Measurements from ENCODE around the gene EYS.

The EYS gene

DNA sequence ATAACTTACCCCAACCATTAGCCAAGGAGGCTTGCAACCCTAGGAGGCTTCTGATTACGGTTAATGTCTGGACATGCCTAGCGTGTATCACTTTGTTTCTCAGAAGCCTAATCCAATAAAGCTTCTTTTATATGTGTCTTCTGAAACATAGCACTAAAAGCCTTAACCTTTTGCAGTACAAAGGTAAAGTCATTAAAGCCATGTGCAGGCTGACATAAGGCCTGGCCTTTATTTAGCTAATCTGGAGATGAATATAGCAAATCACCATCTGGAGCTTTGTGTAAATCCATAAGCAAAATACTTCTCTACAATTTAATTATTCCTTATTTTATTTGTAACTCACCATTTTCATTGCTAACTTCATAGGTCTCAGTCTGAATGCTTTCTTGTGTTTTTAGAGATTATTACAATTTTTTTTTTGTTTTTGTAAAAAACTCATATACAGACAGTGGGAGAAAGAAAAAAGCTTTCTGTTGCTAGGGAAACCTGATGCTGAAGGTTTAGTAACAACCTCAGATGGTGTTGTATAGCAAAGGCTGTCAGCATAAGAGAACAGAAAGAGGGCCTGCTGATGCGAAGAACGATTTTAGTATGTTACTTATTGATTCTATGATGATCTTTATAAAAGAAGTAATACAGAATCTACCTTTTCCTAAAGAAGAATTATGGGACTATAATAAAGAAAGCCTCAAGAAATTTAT, at the start of gene EYS:
Gene EYS, minus strand, starts transcription at position 101 of the 701 bp plus-strand sequence. CDS start 211,816 bp downstream, outside the sequence.
- DNase-seq = no peak
- Mint-ChIP-seq H3K4me1 (no peaks in the 10 kb centered on the region), H3K4me3 (no peak within 1 kb of the TSS), H3K9me3 (no peaks in the 10 kb centered on the region), H3K27me3 (no peaks in the 10 kb centered on the region), H3K27ac (peak within 1 kb of the TSS in 1 of 2 donors; percentile 63)
- ATAC-seq = no peak

DNA sequence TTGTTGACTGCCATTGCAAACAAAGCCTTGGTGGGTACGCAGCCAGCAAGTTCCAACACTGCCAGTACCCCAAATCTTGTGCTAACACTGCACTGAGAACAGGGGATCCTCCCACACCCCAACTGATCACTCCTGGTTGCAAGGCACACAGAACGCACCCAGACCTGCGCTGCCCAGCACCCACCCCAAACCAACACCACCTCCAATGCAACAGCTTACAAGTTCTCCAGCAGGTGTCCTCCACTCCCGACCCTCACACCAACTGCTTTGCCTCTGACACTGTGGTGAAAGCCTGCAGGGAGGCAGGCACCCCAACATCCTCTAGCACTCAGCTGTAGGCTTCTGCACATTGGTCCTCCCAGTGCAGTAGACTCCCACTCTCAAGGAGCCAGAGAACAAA, 39.3 kb upstream of the EYS start:
- H3K4me1 Mint-ChIP-seq = no peaks in the 10 kb centered on the region
- H3K27ac Mint-ChIP-seq = no peak overlapping the region
- H3K9me3 Mint-ChIP-seq = peaks cover 17 to 35% of the 10 kb centered on the region in 2 donors
- no peaks in the 10 kb centered on the region for H3K27me3 Mint-ChIP-seq
- no peak overlapping the region for H3K4me3 Mint-ChIP-seq
- no peak for ATAC-seq
- no peak for DNase-seq

DNA sequence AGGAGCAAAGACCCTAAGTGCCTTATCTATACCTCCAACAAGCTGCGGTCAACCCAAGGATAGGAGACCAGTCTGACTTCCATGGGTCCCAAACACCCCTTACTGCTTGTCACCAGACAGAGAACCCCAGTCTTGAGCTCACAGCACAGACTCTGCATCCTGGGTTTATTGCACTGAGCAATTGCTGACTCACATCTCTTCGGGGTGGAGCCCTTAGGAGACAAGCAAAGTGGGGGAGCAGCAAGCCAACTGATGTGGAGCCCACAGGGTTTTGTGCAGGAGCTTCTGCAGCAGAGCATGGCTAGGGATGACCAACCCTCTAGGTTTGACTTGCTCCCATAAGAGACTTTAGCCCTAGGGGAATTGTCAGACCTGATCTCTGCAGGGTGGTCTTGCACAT, 38.6 kb upstream of the EYS start:
- ATAC-seq = no peak
- no peaks in the 10 kb centered on the region for H3K4me1 Mint-ChIP-seq

DNA sequence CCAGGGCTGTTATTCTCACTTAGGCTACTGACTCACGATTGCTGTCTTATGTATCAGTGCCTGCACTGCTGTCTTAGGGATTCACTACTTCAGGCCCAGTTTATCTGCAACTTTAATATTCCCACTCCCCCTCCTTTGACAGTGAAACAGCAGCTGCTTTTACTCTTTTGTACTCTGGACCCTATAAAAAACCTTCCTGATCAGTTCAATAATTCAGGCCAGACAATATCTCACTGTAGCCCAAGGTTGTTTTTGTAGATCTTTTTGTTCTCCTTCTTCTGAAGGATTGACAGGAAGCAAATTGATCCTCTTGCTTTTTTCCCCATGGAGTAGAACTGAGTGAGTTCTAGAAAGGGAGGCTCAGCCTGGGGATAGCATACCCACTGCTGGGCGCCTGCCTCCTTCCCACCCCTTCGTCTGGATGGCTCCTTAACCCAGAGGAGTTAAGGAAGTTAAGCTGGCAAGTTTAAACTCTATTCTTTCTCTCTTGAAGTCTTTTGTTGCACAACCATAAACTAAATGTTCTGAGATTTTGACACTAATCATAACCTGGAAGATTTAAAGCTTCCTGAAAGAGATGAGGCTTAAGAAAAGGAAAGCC, 22.0 kb upstream of the EYS start:
- no peaks in the 10 kb centered on the region for H3K27me3 Mint-ChIP-seq
- H3K4me3 Mint-ChIP-seq = no peak overlapping the region
- DNase-seq = no peak
- no peak for ATAC-seq
- H3K4me1 Mint-ChIP-seq = no peaks in the 10 kb centered on the region
- H3K27ac Mint-ChIP-seq = no peak overlapping the region
- H3K9me3 Mint-ChIP-seq = peaks cover 11 to 16% of the 10 kb centered on the region in 2 donors

More for the DNA sequence above, 38.6 kb upstream of the EYS start:
- Mint-ChIP-seq H3K27ac (no peak overlapping the region), H3K27me3 (no peaks in the 10 kb centered on the region), H3K4me3 (no peak overlapping the region), H3K9me3 (peaks cover 14 to 33% of the 10 kb centered on the region in 2 donors)
- DNase-seq = no peak

DNA sequence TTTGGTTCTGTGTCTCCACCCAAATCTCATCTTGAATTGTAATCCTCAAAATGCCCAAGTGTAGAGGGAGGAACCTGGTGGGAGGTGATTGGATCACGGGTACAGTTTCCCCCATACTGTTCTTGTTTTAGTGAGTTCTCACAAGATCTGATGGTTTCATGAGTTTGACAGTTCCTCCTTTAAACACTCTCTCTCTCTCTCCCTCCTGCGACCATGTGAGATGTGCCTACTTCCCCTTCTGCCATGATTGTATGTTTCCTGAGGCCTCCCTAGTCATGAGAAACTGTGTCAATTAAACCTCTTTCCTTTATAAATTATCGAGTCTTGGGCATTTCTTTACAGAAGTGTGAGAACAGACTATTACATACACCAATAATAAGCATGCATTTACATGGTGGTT, 12.1 kb upstream of the EYS start:
- Mint-ChIP-seq H3K9me3 (peaks cover 14 to 15% of the 10 kb centered on the region in 2 donors), H3K27ac (no peak overlapping the region), H3K4me1 (no peaks in the 10 kb centered on the region), H3K4me3 (no peak overlapping the region), H3K27me3 (no peaks in the 10 kb centered on the region)
- no peak for ATAC-seq
- DNase-seq = no peak

DNA sequence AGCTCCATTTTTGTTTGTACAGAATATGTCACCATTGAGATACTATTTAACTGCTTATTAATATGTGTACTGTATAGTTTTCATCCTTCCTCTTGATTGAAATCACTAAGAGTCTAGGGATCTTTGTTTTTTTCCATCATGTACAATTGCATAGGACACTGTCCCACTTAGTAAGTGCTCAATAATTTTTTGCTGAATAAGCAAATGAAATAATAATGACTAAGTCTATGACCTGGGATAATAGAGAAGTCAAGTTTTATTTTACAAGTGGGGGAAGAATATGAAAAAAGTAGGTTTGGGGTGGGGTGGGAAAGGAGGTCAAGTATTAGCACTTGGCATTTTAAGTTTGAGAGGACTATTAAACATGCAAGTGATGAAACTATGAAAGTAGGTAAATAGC, 4.5 kb upstream of the EYS start:
- Mint-ChIP-seq H3K4me1 (no peaks in the 10 kb centered on the region), H3K27me3 (no peaks in the 10 kb centered on the region), H3K27ac (no peak overlapping the region), H3K4me3 (no peak overlapping the region), H3K9me3 (peaks cover 5 to 9% of the 10 kb centered on the region in 2 donors)
- DNase-seq (no peak), ATAC-seq (no peak)

DNA sequence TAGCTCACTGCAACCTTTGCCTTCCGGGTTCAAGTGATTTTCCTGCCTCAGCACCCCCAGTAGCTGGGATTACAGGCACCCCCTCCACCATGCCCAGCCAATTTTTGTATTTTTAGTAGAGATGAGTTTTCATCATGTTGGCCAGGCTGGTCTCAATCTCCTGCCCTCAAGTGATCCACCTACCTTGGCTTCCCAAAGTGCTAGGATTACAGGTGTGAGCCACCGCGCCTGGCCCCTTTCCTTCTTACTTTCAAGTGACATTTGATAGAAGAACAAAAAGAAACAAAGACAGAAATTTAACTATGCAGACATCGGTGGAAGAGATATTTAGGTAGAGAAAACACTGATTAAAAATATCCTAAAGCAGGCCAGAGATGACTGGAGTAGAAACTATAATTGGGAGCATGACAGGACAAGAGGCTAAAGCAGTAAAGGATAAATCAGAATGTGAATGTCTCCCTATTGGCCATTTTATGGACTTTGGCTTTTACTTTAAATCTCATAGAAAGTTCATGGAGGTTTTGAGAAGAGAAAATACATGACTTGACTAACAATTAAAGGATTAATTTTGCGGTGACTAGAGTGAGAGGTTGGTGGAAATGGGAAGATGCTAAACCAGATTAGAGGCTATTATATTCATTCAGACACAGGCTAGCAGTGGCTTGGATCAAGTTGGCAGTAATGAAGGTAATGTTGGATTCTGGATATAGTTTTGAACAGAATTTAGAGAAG, 2.2 kb upstream of the EYS start:
- ATAC-seq = no peak
- H3K4me1 Mint-ChIP-seq = no peaks in the 10 kb centered on the region
- no peak for DNase-seq
- no peak overlapping the region for H3K27ac Mint-ChIP-seq
- H3K4me3 Mint-ChIP-seq = no peak overlapping the region
- H3K27me3 Mint-ChIP-seq = no peaks in the 10 kb centered on the region
- H3K9me3 Mint-ChIP-seq = peaks cover 0 to 5% of the 10 kb centered on the region in 2 donors

DNA sequence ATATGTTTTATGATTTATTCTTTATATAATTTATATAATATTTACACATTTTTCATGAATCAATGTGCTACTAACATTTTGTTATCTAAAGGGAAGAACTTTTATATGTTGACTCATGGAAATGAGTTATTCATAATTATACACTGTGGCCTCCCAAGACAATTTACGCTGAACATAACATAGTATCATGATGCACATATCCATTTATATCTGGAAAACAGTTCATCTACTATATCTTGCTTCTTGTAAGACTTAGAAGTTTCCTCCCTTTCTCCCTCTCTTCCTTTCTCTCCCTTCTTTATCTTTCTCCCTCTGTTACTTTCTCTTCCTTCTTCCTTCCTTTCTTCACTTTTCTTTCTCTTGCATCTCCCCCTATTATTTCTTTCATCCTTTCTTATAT, 1.1 kb upstream of the EYS start:
- no peak overlapping the region for H3K27ac Mint-ChIP-seq
- no peak overlapping the region for H3K4me3 Mint-ChIP-seq
- no peaks in the 10 kb centered on the region for H3K4me1 Mint-ChIP-seq

DNA sequence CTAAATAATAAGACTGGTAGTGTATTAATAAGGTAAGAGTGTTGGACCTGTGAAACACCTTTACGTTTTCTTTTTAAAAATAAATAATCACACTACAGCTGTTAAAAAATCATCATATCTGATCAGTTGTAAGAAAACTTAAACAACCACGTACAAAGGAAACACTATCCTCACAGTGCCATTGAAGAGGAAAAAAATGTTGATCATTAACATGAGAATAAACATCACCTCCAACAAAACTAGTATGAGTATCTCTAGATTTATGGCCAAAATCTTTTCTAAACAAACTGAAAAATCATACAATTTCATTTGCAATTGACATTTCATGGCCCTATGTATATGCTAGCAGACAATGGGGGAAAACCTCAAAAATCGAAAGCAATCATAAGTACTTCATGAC, 590 bp downstream of the EYS start:
- Mint-ChIP-seq H3K4me1 (no peaks in the 10 kb centered on the region), H3K27me3 (no peaks in the 10 kb centered on the region), H3K27ac (no peak overlapping the region)

More for the DNA sequence above, 1.1 kb upstream of the EYS start:
- DNase-seq = no peak
- no peak for ATAC-seq
- Mint-ChIP-seq H3K27me3 (no peaks in the 10 kb centered on the region), H3K9me3 (no peaks in the 10 kb centered on the region)

DNA sequence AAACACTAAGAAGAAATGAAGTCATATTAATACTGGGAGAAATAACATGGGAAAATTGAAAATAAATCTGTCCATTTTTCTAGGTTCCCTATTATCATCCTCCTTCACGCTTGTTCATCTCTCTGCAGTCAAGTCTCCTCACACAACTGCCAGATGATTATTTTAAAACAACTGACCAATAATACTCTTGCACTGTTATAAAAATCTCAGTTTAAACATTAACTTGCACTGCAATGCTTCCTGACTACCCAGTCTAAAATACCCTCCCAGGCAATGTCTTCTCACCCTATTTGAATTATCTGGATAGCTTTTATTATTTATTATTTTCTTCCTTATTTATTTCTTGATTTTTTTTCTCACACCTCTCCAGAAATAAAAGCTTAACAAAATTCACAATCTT, 5.7 kb downstream of the EYS start:
- DNase-seq (no peak), ATAC-seq (no peak)
- no peak overlapping the region for H3K27ac Mint-ChIP-seq
- no peaks in the 10 kb centered on the region for H3K27me3 Mint-ChIP-seq
- H3K4me3 Mint-ChIP-seq = no peak overlapping the region
- no peaks in the 10 kb centered on the region for H3K9me3 Mint-ChIP-seq
- no peaks in the 10 kb centered on the region for H3K4me1 Mint-ChIP-seq

More for the DNA sequence above, 590 bp downstream of the EYS start:
- ATAC-seq = no peak
- DNase-seq = no peak
- no peaks in the 10 kb centered on the region for H3K9me3 Mint-ChIP-seq
- H3K4me3 Mint-ChIP-seq = no peak overlapping the region

DNA sequence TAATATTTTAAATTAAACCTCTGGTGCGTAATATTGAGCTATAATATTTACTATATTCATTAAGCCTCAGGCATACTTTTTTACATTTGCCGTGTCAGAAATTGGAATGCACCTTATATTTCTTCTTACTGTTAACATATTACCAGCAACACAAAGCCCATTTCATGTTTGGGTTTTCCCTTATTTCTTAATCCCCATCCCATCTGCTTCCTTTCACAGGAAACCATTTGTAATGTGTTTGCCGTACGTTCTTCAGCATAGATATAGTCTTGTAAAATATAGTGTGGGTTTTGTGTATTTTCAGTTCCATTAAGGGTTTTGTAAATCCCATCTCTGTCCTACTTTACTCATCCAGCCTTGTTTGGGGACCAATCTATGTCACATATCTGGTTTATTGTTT, 6.5 kb downstream of the EYS start:
- no peak for ATAC-seq

DNA sequence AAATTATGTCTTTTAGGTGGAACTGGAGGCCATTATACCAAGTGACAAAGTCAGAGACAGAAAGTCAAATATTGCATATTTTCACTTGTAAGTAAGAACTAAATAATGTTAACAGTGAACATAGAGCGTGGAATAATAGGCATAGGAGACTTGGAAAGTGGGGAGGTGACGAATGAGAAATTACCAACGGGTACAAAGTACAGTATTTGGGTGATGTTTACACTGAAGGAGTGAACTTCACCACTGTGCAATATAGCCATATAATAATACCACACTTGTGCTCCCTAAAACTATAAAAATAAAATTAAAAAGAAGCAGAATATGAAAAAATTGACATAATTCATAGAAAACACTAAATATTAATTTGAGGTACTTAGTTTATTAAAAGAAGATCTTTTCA, 14.9 kb downstream of the EYS start:
- ATAC-seq (no peak), DNase-seq (no peak)
- Mint-ChIP-seq H3K27ac (no peak overlapping the region), H3K4me3 (no peak overlapping the region), H3K9me3 (peaks cover 0 to 6% of the 10 kb centered on the region in 2 donors), H3K4me1 (no peaks in the 10 kb centered on the region), H3K27me3 (no peaks in the 10 kb centered on the region)

More for the DNA sequence above, 6.5 kb downstream of the EYS start:
- Mint-ChIP-seq H3K4me1 (no peaks in the 10 kb centered on the region), H3K27me3 (no peaks in the 10 kb centered on the region), H3K9me3 (no peaks in the 10 kb centered on the region), H3K4me3 (no peak overlapping the region), H3K27ac (no peak overlapping the region)
- DNase-seq = no peak

DNA sequence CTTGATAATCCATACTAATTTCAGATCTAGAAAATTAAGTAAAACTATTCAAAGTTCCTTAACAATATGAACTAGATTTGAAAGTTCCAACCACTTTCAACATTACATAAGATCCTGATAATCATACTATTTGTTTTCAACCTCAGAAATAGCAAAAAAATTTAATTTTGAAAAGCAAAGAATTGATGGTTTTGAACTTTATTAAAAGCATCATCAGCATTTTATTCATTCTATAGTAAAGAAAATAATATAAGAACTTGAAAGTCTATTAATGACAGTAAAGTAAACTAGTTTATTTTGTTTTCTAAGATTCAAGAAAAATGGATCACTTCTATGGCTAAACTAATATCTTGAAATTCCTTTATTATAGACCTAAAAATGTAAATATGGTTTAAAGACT, 26.8 kb downstream of the EYS start:
- Mint-ChIP-seq H3K9me3 (peaks cover 5 to 21% of the 10 kb centered on the region in 2 donors), H3K4me1 (no peaks in the 10 kb centered on the region), H3K27me3 (no peaks in the 10 kb centered on the region), H3K4me3 (no peak overlapping the region), H3K27ac (no peak overlapping the region)
- DNase-seq = no peak
- no peak for ATAC-seq

DNA sequence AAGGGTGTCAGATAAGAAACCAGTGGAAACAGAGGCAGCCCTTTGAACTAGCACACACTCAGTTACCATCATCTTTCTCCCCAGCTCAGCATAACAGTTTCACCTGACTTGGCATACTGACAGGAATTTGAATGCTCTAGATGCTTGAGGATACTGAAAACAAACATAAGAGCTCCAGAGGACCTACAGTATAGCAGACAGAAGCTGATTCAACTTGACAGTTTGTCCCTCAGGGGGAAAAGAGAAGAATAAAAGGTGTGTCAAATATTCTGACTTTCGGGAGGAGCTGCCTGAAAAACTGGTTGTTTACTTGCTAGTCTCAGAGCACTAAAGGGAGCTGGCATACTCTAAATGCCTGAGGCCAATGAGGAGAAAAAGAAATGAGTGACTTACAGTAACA, 35.1 kb downstream of the EYS start:
- Mint-ChIP-seq H3K4me3 (no peak overlapping the region), H3K9me3 (peaks cover 20 to 32% of the 10 kb centered on the region in 2 donors), H3K27ac (no peak overlapping the region), H3K4me1 (no peaks in the 10 kb centered on the region), H3K27me3 (no peaks in the 10 kb centered on the region)
- ATAC-seq (no peak), DNase-seq (no peak)

DNA sequence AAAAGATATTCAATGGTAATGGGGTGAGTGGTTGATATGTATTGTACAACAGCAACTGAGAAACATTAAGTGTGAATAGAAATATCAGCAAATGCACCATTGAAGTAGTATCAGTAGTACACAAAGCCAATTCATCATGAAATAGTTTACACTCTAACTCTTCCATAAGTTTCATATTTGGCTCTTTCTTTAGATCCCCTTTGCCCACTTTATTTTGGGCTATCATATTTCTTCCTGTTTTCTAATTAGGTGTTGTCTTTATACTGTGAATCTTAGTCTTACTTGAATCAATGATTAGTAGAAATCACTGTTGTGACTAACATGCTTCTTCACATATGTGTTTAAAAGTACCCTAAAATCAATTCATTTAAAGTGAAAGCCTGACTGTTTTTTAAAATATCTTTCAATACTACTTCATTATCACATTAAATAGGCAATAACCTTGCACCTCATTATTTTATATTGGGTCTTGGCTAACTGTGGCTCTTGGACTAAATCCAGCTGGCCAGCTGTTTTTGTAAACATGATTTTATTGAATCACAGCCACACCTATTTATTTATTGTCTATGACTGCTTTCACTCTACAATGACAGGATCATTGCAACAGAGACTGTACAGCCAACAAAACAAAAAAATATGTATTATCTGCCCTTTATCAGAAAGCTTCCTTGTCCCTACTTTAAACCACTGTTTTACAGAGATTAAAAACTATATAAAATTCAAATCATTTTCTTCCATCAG, 38.9 kb downstream of the EYS start:
- DNase-seq = no peak
- no peaks in the 10 kb centered on the region for H3K27me3 Mint-ChIP-seq
- H3K27ac Mint-ChIP-seq = no peak overlapping the region
- no peaks in the 10 kb centered on the region for H3K4me1 Mint-ChIP-seq
- H3K4me3 Mint-ChIP-seq = no peak overlapping the region
- H3K9me3 Mint-ChIP-seq = peaks cover 11 to 17% of the 10 kb centered on the region in 2 donors
- no peak for ATAC-seq
